ENCODE data around the gene KLHL5.
"Not testable (repeated sequence)": the region's sequence is repeated elsewhere in the genome, so short reads cannot be mapped to it uniquely, and the experiment has no call there.

- TF ChIP-seq, protein P1, sequence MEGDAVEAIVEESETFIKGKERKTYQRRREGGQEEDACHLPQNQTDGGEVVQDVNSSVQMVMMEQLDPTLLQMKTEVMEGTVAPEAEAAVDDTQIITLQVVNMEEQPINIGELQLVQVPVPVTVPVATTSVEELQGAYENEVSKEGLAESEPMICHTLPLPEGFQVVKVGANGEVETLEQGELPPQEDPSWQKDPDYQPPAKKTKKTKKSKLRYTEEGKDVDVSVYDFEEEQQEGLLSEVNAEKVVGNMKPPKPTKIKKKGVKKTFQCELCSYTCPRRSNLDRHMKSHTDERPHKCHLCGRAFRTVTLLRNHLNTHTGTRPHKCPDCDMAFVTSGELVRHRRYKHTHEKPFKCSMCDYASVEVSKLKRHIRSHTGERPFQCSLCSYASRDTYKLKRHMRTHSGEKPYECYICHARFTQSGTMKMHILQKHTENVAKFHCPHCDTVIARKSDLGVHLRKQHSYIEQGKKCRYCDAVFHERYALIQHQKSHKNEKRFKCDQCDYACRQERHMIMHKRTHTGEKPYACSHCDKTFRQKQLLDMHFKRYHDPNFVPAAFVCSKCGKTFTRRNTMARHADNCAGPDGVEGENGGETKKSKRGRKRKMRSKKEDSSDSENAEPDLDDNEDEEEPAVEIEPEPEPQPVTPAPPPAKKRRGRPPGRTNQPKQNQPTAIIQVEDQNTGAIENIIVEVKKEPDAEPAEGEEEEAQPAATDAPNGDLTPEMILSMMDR (IDR thresholded peaks at IDR 0.05; ENCODE audit: insufficient read depth, low read length, poor library complexity, severe bottlenecking), result not testable (repeated sequence)
- not testable (repeated sequence) for TF ChIP-seq EZH2phosphoT487 (conservative IDR thresholded peaks at IDR 0.05; ENCODE audit: low read length)
Observed at GRCh38 chr4:39031590-39032020, 30.4 kb upstream of the KLHL5 start.
